ENCODE data around the gene HOXA3.

Gene HOXA3

GRCh38 chr7:27164367-27165088 lies 12.1 kb upstream of the HOXA3 start:
- peaks cover 21% of the 10 kb centered on the region for H3K9me3 ChIP-seq (ENCODE audit: severe bottlenecking)
- H3K36me3 ChIP-seq: no peaks in the 10 kb centered on the region
- H3K4me3 ChIP-seq (ENCODE audit: low read depth, low read length): no peak overlapping the region
- no peak for DNase-seq
- no peak for TF ChIP-seq CTCF (IDR thresholded peaks at IDR 0.05; ENCODE audit: low read depth, low read length)
- H3K27ac ChIP-seq: no peak overlapping the region
- peaks cover 55% of the 10 kb centered on the region for H3K27me3 ChIP-seq (ENCODE audit: insufficient read depth, low read depth, severe bottlenecking)

- no peaks in the 10 kb centered on the region for H3K36me3 ChIP-seq
- H3K4me3 ChIP-seq (ENCODE audit: low read depth, low read length): no peak overlapping the region
- peaks cover 55% of the 10 kb centered on the region for H3K27me3 ChIP-seq (ENCODE audit: insufficient read depth, low read depth, severe bottlenecking)
- H3K9me3 ChIP-seq (ENCODE audit: severe bottlenecking): peaks cover 21% of the 10 kb centered on the region
- DNase-seq: no peak
- H3K27ac ChIP-seq: no peak overlapping the region
- TF ChIP-seq CTCF (IDR thresholded peaks at IDR 0.05; ENCODE audit: low read depth, low read length): no peak
Measured at GRCh38 chr7:27164045-27164366, 11.6 kb upstream of the HOXA3 start.

GRCh38 chr7:27163288-27164044 lies 11.1 kb upstream of the HOXA3 start:
- no peak overlapping the region for H3K4me3 ChIP-seq (ENCODE audit: low read depth, low read length)
- peaks cover 21% of the 10 kb centered on the region for H3K9me3 ChIP-seq (ENCODE audit: severe bottlenecking)
- H3K36me3 ChIP-seq: no peaks in the 10 kb centered on the region
- no peak for TF ChIP-seq CTCF (IDR thresholded peaks at IDR 0.05; ENCODE audit: low read depth, low read length)
- peaks cover 53% of the 10 kb centered on the region for H3K27me3 ChIP-seq (ENCODE audit: insufficient read depth, low read depth, severe bottlenecking)
- DNase-seq: no peak
- no peak overlapping the region for H3K27ac ChIP-seq

- H3K9me3 ChIP-seq (ENCODE audit: severe bottlenecking): peaks cover 22% of the 10 kb centered on the region
- DNase-seq: no peak
- no peak for TF ChIP-seq CTCF (IDR thresholded peaks at IDR 0.05; ENCODE audit: low read depth, low read length)
- peaks cover 48% of the 10 kb centered on the region for H3K27me3 ChIP-seq (ENCODE audit: insufficient read depth, low read depth, severe bottlenecking)
- H3K27ac ChIP-seq: no peak overlapping the region
- H3K36me3 ChIP-seq: no peaks in the 10 kb centered on the region
- no peak overlapping the region for H3K4me3 ChIP-seq (ENCODE audit: low read depth, low read length)
Measured at GRCh38 chr7:27162561-27163287, 10.3 kb upstream of the HOXA3 start.

- TF ChIP-seq CTCF (IDR thresholded peaks at IDR 0.05; ENCODE audit: low read depth, low read length): no peak
- no peak overlapping the region for H3K27ac ChIP-seq
- H3K36me3 ChIP-seq: no peaks in the 10 kb centered on the region
- peaks cover 24% of the 10 kb centered on the region for H3K9me3 ChIP-seq (ENCODE audit: severe bottlenecking)
- H3K27me3 ChIP-seq (ENCODE audit: insufficient read depth, low read depth, severe bottlenecking): peaks cover 43% of the 10 kb centered on the region
- no peak overlapping the region for H3K4me3 ChIP-seq (ENCODE audit: low read depth, low read length)
- no peak for DNase-seq
Measured at GRCh38 chr7:27161721-27162560, 9.6 kb upstream of the HOXA3 start.

Measured in WERI-Rb-1 (cell line).